ENCODE results near the gene RHO.

RHO gene

GRCh38 chr3:129530251-129530791 is 1.9 kb downstream of the RHO start:
- TF ChIP-seq, protein P1, sequence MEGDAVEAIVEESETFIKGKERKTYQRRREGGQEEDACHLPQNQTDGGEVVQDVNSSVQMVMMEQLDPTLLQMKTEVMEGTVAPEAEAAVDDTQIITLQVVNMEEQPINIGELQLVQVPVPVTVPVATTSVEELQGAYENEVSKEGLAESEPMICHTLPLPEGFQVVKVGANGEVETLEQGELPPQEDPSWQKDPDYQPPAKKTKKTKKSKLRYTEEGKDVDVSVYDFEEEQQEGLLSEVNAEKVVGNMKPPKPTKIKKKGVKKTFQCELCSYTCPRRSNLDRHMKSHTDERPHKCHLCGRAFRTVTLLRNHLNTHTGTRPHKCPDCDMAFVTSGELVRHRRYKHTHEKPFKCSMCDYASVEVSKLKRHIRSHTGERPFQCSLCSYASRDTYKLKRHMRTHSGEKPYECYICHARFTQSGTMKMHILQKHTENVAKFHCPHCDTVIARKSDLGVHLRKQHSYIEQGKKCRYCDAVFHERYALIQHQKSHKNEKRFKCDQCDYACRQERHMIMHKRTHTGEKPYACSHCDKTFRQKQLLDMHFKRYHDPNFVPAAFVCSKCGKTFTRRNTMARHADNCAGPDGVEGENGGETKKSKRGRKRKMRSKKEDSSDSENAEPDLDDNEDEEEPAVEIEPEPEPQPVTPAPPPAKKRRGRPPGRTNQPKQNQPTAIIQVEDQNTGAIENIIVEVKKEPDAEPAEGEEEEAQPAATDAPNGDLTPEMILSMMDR (IDR thresholded peaks at IDR 0.05; ENCODE audit: insufficient read depth, low read depth, low read length, missing control alignments): no peak
- H3K4me3 ChIP-seq (ENCODE audit: low read length): no peak overlapping the region
- no peak for DNase-seq (ENCODE audit: low read depth)

GRCh38 chr3:129530821-129531220 is 2.4 kb downstream of the RHO start:
- TF ChIP-seq, protein P1 (IDR thresholded peaks at IDR 0.05; ENCODE audit: insufficient read depth, low read depth, low read length, missing control alignments): no peak
- no peak for DNase-seq (ENCODE audit: low read depth)
- H3K4me3 ChIP-seq (ENCODE audit: low read length): no peak overlapping the region

DNA sequence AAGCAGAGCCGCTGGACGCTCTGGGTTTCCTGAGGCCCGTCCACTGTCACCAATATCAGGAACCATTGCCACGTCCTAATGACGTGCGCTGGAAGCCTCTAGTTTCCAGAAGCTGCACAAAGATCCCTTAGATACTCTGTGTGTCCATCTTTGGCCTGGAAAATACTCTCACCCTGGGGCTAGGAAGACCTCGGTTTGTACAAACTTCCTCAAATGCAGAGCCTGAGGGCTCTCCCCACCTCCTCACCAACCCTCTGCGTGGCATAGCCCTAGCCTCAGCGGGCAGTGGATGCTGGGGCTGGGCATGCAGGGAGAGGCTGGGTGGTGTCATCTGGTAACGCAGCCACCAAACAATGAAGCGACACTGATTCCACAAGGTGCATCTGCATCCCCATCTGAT is 3.3 kb downstream of the RHO start:
- TF ChIP-seq, protein P1 (IDR thresholded peaks at IDR 0.05; ENCODE audit: insufficient read depth, low read depth, low read length, missing control alignments): no peak
- H3K4me3 ChIP-seq (ENCODE audit: low read length): no peak overlapping the region
- DNase-seq (ENCODE audit: low read depth): no peak

- TF ChIP-seq, protein P1 (IDR thresholded peaks at IDR 0.05; ENCODE audit: insufficient read depth, low read depth, low read length, missing control alignments): no peak
- no peak overlapping the region for H3K4me3 ChIP-seq (ENCODE audit: low read length)
- DNase-seq (ENCODE audit: low read depth): no peak
Measured at GRCh38 chr3:129532261-129532660, 3.8 kb downstream of the RHO start.

- DNase-seq (ENCODE audit: low read depth): no peak
- H3K4me3 ChIP-seq (ENCODE audit: low read length): no peak overlapping the region
- TF ChIP-seq, protein P1 (IDR thresholded peaks at IDR 0.05; ENCODE audit: insufficient read depth, low read depth, low read length, missing control alignments): no peak
Measured at GRCh38 chr3:129533406-129533805, 5.0 kb downstream of the RHO start.

- no peak for DNase-seq (ENCODE audit: low read depth)
- TF ChIP-seq, protein P1 (IDR thresholded peaks at IDR 0.05; ENCODE audit: insufficient read depth, low read depth, low read length, missing control alignments): no peak
- no peak overlapping the region for H3K4me3 ChIP-seq (ENCODE audit: low read length)
Measured at GRCh38 chr3:129534428-129535027, 6.1 kb downstream of the RHO start.

- TF ChIP-seq, protein P1 (IDR thresholded peaks at IDR 0.05; ENCODE audit: insufficient read depth, low read depth, low read length, missing control alignments): no peak
- no peak for DNase-seq (ENCODE audit: low read depth)
- no peak overlapping the region for H3K4me3 ChIP-seq (ENCODE audit: low read length)
Measured at GRCh38 chr3:129535075-129535474, 6.6 kb downstream of the RHO start.
